Activated CD4-positive, CD25-positive, alpha-beta regulatory T cell (primary cell): ENCODE data around the gene C11orf52.

ENCODE experiments used
- DNase-seq, 4 experiments: peaks; one replicate each; lab custom pipeline; 2025; lab: John Stamatoyannopoulos, UW

The C11orf52 gene

GRCh38 chr11:111976119-111976766 lies 57.5 kb downstream of the C11orf52 start:
- no peak for DNase-seq
